ENCODE results near the gene DUS2. TPM values are rescaled to one million over a fixed set of nuclear protein-coding genes. Genes with fewer than 3 reads are reported as not detected.
A peak's percentile ranks its signal among the peaks of the same experiment; 100 is the strongest.
"Not testable (repeated sequence)": the region's sequence is repeated elsewhere in the genome, so short reads cannot be mapped to it uniquely, and the experiment has no call there.

Gene DUS2
- 14.6 TPM for polyA plus RNA-seq (2013, experiment 1 of 2; ENCODE audit: insufficient read length)
- polyA plus RNA-seq (2013, experiment 2 of 2; ENCODE audit: insufficient read length) = 10.2 TPM

GRCh38 chr16:68022728-68023537 lies at the start of gene DUS2, which contains the start of gene DDX28:
Gene DUS2 (plus strand): TSS chr16:68023284. CDS start chr16:68038024, 14,740 bp downstream.
Gene DDX28 (minus strand): TSS chr16:68023232. CDS start chr16:68023202, 30 bp downstream.
- DNase-seq = peak; percentile 92

GRCh38 chr16:67975321-67976105 lies 47.6 kb upstream of the DUS2 start:
- DNase-seq = no peak

- no peak for DNase-seq
Observed at GRCh38 chr16:67976205-67976604, 46.9 kb upstream of the DUS2 start.

GRCh38 chr16:67977005-67977404 lies 46.1 kb upstream of the DUS2 start:
- DNase-seq = no peak

- no peak for DNase-seq
Observed at GRCh38 chr16:67977469-67978227, 45.4 kb upstream of the DUS2 start.

GRCh38 chr16:67979955-67980678 lies 43.0 kb upstream of the DUS2 start, which contains the start of gene DPEP3:
Gene DPEP3 (minus strand): TSS chr16:67980499. CDS start chr16:67980380, 119 bp downstream.
- DNase-seq = no peak

- no peak for DNase-seq
Observed at GRCh38 chr16:67982011-67982696, 40.9 kb upstream of the DUS2 start.

- DNase-seq = no peak
Observed at GRCh38 chr16:67986949-67987348, 36.1 kb upstream of the DUS2 start.

- no peak for DNase-seq
Observed at GRCh38 chr16:67987460-67988160, 35.5 kb upstream of the DUS2 start.

- no peak for DNase-seq
Observed at GRCh38 chr16:67988675-67989074, 34.4 kb upstream of the DUS2 start.

GRCh38 chr16:67989322-67990017 lies 33.6 kb upstream of the DUS2 start:
- DNase-seq = no peak

GRCh38 chr16:67990018-67990386 lies 33.1 kb upstream of the DUS2 start:
- DNase-seq = no peak

- no peak for DNase-seq
Observed at GRCh38 chr16:67992661-67993206, 30.4 kb upstream of the DUS2 start.

GRCh38 chr16:67993207-67994039 lies 29.7 kb upstream of the DUS2 start:
- DNase-seq = peak; percentile 73

GRCh38 chr16:67994040-67994408 lies 29.1 kb upstream of the DUS2 start:
- DNase-seq = not testable (repeated sequence)

- DNase-seq = no peak
Observed at GRCh38 chr16:67995423-67995822, 27.7 kb upstream of the DUS2 start.

GRCh38 chr16:67996666-67997065 lies 26.4 kb upstream of the DUS2 start:
- no peak for DNase-seq

- not testable (repeated sequence) for DNase-seq
Observed at GRCh38 chr16:67998231-67998778, 24.8 kb upstream of the DUS2 start.

Data from fibroblast of skin of back (primary cell).